Measurements from ENCODE around the gene LSMEM2.

The LSMEM2 gene

GRCh38 chr3:50278880-50279224 lies at the start of gene LSMEM2:
Gene LSMEM2, plus strand, starts transcription at chr3:50279087. Its CDS starts 27 bp downstream, at chr3:50279114.
- Histone ChIP-seq H3K27ac (no peak within 1 kb of the TSS), H3K9ac (no peak within 1 kb of the TSS), H3K4me1 (peaks cover 7 to 29% (median 17%) of the 10 kb centered on the region in 10 experiments; a peak in 18 of 20 replicates), H4K20me1 (peaks cover 0 to 55% (median 31%) of the 10 kb centered on the region in 11 experiments; a peak in 14 of 22 replicates), H3K36me3 (no peaks in the 10 kb centered on the region), H3K9me3 (replicated peaks in 1 of 11) (no peaks in the 10 kb centered on the region), H3K4me2 (no peak within 1 kb of the TSS), H3K27me3 (peaks cover 54 to 60% (median 58%) of the 10 kb centered on the region in 11 experiments), H3K4me3 (no peak within 1 kb of the TSS)
- TF ChIP-seq Cebpa-rat (IDR thresholded peaks at IDR 0.05) = no peak

DNA sequence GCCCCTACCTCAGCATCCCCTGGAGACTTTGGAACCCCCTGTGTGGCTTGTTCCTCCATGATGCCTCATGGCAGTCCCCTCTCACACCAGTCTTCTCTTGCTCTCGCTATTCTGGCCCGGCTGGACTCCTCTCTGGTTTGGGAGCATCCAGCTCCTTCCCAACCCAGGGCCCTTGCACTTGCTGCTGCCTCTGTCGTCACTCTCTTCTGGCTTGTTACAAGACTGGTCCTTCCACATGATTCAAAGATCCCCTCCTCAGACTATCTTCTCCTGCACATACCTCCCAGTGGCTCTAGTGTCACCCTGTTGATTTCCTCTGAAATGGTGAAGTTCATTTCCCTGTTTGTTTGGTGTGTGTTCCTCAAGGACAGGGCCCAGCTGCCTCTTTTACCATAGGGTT lies 49.4 kb upstream of the LSMEM2 start:
- Histone ChIP-seq H4K20me1 (no peaks in the 10 kb centered on the region), H3K4me3 (no peak overlapping the region), H3K9me3 (replicated peaks in 1 of 11) (no peaks in the 10 kb centered on the region), H3K9ac (peak overlapping the region in 6 of 11 experiments; percentile 9 to 79 (median 41); a peak in 5 of 22 replicates), H3K4me2 (peak overlapping the region in 9 of 11 experiments; percentile 36 to 100 (median 98); a peak in 12 of 22 replicates), H3K36me3 (no peaks in the 10 kb centered on the region), H3K27me3 (peaks cover 0 to 4% (median 0%) of the 10 kb centered on the region in 11 experiments; a peak in 4 of 22 replicates), H3K27ac (peak overlapping the region in 9 of 11 experiments; percentile 6 to 78 (median 70); a peak in 16 of 22 replicates), H3K4me1 (peaks cover 39 to 74% (median 57%) of the 10 kb centered on the region in 10 experiments)
- no peak for TF ChIP-seq Cebpa-rat (IDR thresholded peaks at IDR 0.05)

DNA sequence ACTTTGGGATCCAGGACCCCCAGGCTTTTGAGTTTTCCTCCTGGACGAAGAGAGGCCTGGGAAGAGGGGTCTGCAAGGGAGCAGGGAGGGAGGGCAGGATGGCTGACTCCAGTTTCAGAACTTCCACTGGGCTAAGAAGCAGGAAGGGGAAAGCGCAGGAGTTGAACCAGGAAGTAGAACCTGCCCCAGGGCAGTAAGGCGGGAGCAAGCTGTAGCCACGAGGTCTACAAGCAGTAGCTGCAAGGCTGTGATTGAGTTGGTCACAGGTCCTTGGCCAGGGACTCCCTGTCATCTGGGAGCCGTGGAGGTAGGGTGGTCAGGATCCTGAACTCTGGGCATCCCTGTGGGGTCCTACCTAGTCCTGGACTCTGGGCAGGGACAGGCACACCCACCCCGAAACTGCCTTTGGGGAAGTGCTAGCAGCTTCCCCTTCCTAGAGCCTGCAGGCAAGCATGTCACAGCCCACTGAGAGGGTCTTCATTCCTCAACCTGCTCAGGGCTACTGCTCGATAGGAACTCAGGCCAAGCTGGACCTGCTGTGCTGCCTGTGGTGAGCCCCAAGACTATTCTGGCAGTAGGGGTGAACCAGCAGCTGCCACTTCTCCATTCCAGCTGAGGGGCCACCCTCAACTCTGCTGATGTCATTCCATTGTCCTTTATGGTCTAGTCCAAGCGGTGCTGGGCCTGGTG lies 48.6 kb upstream of the LSMEM2 start:
- Histone ChIP-seq H3K9me3 (replicated peaks in 1 of 11) (no peaks in the 10 kb centered on the region), H3K36me3 (no peaks in the 10 kb centered on the region), H3K4me3 (no peak overlapping the region), H3K9ac (peak overlapping the region in 5 of 11 experiments; percentile 9 to 45 (median 38); a peak in 4 of 22 replicates), H3K4me2 (peak overlapping the region in 9 of 11 experiments; percentile 4 to 98 (median 54); a peak in 15 of 22 replicates), H4K20me1 (no peaks in the 10 kb centered on the region), H3K27ac (peak overlapping the region in 9 of 11 experiments; percentile 16 to 73 (median 64); a peak in 15 of 22 replicates), H3K4me1 (peaks cover 47 to 82% (median 65%) of the 10 kb centered on the region in 10 experiments), H3K27me3 (no peaks in the 10 kb centered on the region; a peak in 1 of 22 replicates)
- TF ChIP-seq Cebpa-rat (IDR thresholded peaks at IDR 0.05) = no peak

GRCh38 chr3:50230794-50231125 lies 48.1 kb upstream of the LSMEM2 start:
- Histone ChIP-seq H3K36me3 (no peaks in the 10 kb centered on the region), H3K27me3 (no peaks in the 10 kb centered on the region), H3K4me1 (peaks cover 48 to 82% (median 65%) of the 10 kb centered on the region in 10 experiments), H3K9ac (peak overlapping the region in 1 of 11 experiments; percentile 38; a peak in 1 of 22 replicates), H4K20me1 (no peaks in the 10 kb centered on the region), H3K4me2 (peak overlapping the region in 8 of 11 experiments; percentile 4 to 98 (median 71); a peak in 14 of 22 replicates), H3K4me3 (no peak overlapping the region), H3K27ac (peak overlapping the region in 7 of 11 experiments; percentile 22 to 73 (median 70); a peak in 10 of 22 replicates), H3K9me3 (replicated peaks in 1 of 11) (no peaks in the 10 kb centered on the region)
- no peak for TF ChIP-seq Cebpa-rat (IDR thresholded peaks at IDR 0.05)

GRCh38 chr3:50231581-50231980 lies 47.3 kb upstream of the LSMEM2 start:
- H3K27me3 ChIP-seq = no peaks in the 10 kb centered on the region
- TF ChIP-seq Cebpa-rat (IDR thresholded peaks at IDR 0.05) = no peak
- no peaks in the 10 kb centered on the region for H3K36me3 ChIP-seq
- no peak overlapping the region for H3K9ac ChIP-seq
- H3K4me1 ChIP-seq = peaks cover 40 to 74% (median 60%) of the 10 kb centered on the region in 10 experiments
- H3K27ac ChIP-seq = no peak overlapping the region
- peak overlapping the region in 2 of 11 experiments; percentile 88 to 96; a peak in 2 of 22 replicates for H3K4me2 ChIP-seq
- H3K4me3 ChIP-seq = no peak overlapping the region
- H3K9me3 ChIP-seq (replicated peaks in 1 of 11) = no peaks in the 10 kb centered on the region
- peaks cover 4 to 6% (median 5%) of the 10 kb centered on the region in 11 experiments; a peak in 19 of 22 replicates for H4K20me1 ChIP-seq

GRCh38 chr3:50232303-50232702 lies 46.6 kb upstream of the LSMEM2 start:
- no peak overlapping the region for H3K4me2 ChIP-seq
- no peak overlapping the region for H3K9ac ChIP-seq
- TF ChIP-seq Cebpa-rat (IDR thresholded peaks at IDR 0.05) = no peak
- H3K27me3 ChIP-seq = no peaks in the 10 kb centered on the region
- H3K9me3 ChIP-seq (replicated peaks in 1 of 11) = no peaks in the 10 kb centered on the region
- no peak overlapping the region for H3K27ac ChIP-seq
- H3K36me3 ChIP-seq = peaks cover 0 to under 1% (median 0%) of the 10 kb centered on the region in 11 experiments; a peak in 1 of 22 replicates
- peaks cover 8 to 13% (median 12%) of the 10 kb centered on the region in 11 experiments; a peak in 19 of 22 replicates for H4K20me1 ChIP-seq
- no peak overlapping the region for H3K4me3 ChIP-seq
- H3K4me1 ChIP-seq = peaks cover 34 to 68% (median 54%) of the 10 kb centered on the region in 10 experiments

DNA sequence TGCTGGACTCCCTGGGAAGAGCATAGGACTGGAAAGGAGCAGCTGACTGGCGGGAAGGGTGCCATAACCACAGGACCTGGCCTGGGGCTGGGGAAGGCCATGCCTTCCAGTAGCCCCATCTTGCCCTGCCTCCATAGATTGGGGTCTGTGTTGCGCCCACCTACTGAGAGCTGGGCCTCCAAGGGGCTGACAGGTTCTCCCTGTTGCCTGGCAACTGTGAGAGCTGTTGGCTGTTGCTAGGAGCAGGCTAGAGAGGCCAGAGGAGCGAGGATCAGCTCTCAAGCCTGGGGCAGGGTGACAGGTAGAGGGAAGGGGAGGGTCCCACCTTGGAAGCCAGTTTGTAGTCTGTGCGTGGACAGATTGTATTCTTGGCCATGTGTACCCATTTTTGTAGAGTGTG lies 45.7 kb upstream of the LSMEM2 start:
- peaks cover 0 to 4% (median under 1%) of the 10 kb centered on the region in 11 experiments; a peak in 7 of 22 replicates for H3K36me3 ChIP-seq
- peaks cover 10 to 22% (median 18%) of the 10 kb centered on the region in 11 experiments; a peak in 21 of 22 replicates for H4K20me1 ChIP-seq
- no peak for TF ChIP-seq Cebpa-rat (IDR thresholded peaks at IDR 0.05)
- H3K4me3 ChIP-seq = no peak overlapping the region
- H3K9me3 ChIP-seq (replicated peaks in 1 of 11) = no peaks in the 10 kb centered on the region
- 0 out of 22 replicates have a peak overlapping the region, but pooled peaks of 2 of the 11 experiments have one; percentile 11 to 13 for H3K9ac ChIP-seq
- H3K27me3 ChIP-seq = no peaks in the 10 kb centered on the region
- H3K4me2 ChIP-seq = peak overlapping the region in 2 of 11 experiments; percentile 78 to 90; a peak in 4 of 22 replicates
- no peak overlapping the region for H3K27ac ChIP-seq
- peaks cover 31 to 62% (median 49%) of the 10 kb centered on the region in 10 experiments for H3K4me1 ChIP-seq

GRCh38 chr3:50235716-50236483 lies 43.0 kb upstream of the LSMEM2 start, which contains the start of gene GNAI2:
Gene GNAI2, plus strand, starts transcription at chr3:50236204. Its CDS starts 132 bp downstream, at chr3:50236336.
- peak within 1 kb of the TSS; percentile 90 to 100 (median 97) for H3K4me2 ChIP-seq
- H3K27ac ChIP-seq = peak within 1 kb of the TSS; percentile 83 to 99 (median 94)
- H3K4me3 ChIP-seq = peak within 1 kb of the TSS; percentile 85 to 100 (median 94)
- H3K9ac ChIP-seq = peak within 1 kb of the TSS; percentile 92 to 99 (median 97)
- peaks cover 36 to 49% (median 45%) of the 10 kb centered on the region in 11 experiments for H4K20me1 ChIP-seq
- TF ChIP-seq Cebpa-rat (IDR thresholded peaks at IDR 0.05) = no peak
- no peaks in the 10 kb centered on the region for H3K9me3 ChIP-seq (replicated peaks in 1 of 11)
- H3K4me1 ChIP-seq = peaks cover 44 to 62% (median 52%) of the 10 kb centered on the region in 10 experiments
- H3K27me3 ChIP-seq = no peaks in the 10 kb centered on the region
- peaks cover 16 to 31% (median 23%) of the 10 kb centered on the region in 11 experiments; a peak in 20 of 22 replicates for H3K36me3 ChIP-seq

All from BLaER1 treated with 17β-estradiol and CSF1 and Interleukin-3, amounts not matched to agents 10 nM and 100 nM (cell line).